Measurements from ENCODE around the gene LRIG1.

DNA sequence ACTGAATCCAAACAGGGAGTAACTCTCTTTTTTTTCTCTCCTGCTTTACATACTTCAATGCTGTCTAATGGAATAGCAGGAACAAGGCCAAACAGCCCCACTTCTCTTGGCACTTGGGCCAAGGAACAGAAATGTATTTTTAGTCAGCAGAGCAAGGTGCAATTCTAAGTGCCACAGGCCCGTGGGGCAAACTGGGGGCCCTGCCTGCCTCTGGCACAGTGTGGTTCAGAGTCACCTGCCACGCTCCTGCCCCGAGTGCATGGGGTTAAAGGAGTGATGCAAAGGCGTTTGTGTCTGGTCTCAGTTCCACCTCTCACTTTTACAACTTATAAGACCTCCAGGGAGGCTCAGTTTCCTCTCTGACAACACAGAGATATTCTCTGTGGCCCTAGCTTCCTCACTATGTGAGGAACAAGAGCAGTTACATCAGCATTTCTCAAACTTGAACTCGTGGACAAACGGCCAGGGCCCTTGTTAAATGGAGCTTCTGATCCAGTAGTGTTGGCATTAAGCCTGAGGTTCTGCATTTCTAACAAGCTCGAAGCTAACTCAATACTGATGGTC, 51.3 kb downstream of the LRIG1 start:
- TF ChIP-seq, protein P1, sequence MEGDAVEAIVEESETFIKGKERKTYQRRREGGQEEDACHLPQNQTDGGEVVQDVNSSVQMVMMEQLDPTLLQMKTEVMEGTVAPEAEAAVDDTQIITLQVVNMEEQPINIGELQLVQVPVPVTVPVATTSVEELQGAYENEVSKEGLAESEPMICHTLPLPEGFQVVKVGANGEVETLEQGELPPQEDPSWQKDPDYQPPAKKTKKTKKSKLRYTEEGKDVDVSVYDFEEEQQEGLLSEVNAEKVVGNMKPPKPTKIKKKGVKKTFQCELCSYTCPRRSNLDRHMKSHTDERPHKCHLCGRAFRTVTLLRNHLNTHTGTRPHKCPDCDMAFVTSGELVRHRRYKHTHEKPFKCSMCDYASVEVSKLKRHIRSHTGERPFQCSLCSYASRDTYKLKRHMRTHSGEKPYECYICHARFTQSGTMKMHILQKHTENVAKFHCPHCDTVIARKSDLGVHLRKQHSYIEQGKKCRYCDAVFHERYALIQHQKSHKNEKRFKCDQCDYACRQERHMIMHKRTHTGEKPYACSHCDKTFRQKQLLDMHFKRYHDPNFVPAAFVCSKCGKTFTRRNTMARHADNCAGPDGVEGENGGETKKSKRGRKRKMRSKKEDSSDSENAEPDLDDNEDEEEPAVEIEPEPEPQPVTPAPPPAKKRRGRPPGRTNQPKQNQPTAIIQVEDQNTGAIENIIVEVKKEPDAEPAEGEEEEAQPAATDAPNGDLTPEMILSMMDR (IDR thresholded peaks at IDR 0.05; ENCODE audit: poor library complexity) = no peak
- no peak for TF ChIP-seq EZH2phosphoT487 (IDR thresholded peaks at IDR 0.05; ENCODE audit: low read depth, severe bottlenecking, unreplicated experiment)
